ENCODE measurements around the gene ANKRD63. TPM values are rescaled to one million over a fixed set of nuclear protein-coding genes. Genes with fewer than 3 reads are reported as not detected.

ANKRD63 gene
- total RNA-seq, 2 donors from 2014 or later, result not detected

DNA sequence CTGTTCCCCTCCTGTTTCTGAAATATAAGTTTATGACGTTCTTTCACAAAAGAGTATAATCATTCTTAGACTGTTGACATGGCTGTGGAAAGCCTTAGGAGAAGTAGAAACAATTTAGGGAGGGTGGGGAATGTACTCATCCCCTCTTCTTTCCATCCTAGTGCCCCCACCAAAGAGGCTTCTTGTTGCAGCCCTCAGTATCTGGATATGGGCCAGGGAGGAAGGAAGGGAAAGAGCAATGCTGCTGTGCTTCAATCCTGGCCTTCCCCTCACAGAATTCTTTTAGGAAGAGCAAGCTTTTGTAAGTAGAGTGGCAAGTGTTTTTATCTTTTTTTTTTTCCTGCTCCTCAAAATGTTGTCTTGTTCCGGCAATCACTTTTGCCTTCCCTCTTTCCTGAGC is 42.3 kb upstream of the ANKRD63 start:
- TF ChIP-seq, protein P1, sequence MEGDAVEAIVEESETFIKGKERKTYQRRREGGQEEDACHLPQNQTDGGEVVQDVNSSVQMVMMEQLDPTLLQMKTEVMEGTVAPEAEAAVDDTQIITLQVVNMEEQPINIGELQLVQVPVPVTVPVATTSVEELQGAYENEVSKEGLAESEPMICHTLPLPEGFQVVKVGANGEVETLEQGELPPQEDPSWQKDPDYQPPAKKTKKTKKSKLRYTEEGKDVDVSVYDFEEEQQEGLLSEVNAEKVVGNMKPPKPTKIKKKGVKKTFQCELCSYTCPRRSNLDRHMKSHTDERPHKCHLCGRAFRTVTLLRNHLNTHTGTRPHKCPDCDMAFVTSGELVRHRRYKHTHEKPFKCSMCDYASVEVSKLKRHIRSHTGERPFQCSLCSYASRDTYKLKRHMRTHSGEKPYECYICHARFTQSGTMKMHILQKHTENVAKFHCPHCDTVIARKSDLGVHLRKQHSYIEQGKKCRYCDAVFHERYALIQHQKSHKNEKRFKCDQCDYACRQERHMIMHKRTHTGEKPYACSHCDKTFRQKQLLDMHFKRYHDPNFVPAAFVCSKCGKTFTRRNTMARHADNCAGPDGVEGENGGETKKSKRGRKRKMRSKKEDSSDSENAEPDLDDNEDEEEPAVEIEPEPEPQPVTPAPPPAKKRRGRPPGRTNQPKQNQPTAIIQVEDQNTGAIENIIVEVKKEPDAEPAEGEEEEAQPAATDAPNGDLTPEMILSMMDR (IDR thresholded peaks at IDR 0.05), result no peak
- Histone ChIP-seq H3K36me3 (no peaks in the 10 kb centered on the region), H3K4me3 (peak overlapping the region; percentile 87), H3K27me3 (replicated peaks; ENCODE audit: insufficient read depth) (no peaks in the 10 kb centered on the region), H3K9me3 (no peaks in the 10 kb centered on the region), H3K27ac (peak overlapping the region; percentile 78 to 86), H3K4me1 (ENCODE audit: control insufficient read depth in 1 of 2, low read depth in 2 of 2) (peaks cover 43 to 66% of the 10 kb centered on the region in 2 donors)
- no peak for DNase-seq (ENCODE audit: low spot score)
- no peak for ATAC-seq (ENCODE audit: insufficient number of reproducible peaks, low FRiP score, low read depth)

DNA sequence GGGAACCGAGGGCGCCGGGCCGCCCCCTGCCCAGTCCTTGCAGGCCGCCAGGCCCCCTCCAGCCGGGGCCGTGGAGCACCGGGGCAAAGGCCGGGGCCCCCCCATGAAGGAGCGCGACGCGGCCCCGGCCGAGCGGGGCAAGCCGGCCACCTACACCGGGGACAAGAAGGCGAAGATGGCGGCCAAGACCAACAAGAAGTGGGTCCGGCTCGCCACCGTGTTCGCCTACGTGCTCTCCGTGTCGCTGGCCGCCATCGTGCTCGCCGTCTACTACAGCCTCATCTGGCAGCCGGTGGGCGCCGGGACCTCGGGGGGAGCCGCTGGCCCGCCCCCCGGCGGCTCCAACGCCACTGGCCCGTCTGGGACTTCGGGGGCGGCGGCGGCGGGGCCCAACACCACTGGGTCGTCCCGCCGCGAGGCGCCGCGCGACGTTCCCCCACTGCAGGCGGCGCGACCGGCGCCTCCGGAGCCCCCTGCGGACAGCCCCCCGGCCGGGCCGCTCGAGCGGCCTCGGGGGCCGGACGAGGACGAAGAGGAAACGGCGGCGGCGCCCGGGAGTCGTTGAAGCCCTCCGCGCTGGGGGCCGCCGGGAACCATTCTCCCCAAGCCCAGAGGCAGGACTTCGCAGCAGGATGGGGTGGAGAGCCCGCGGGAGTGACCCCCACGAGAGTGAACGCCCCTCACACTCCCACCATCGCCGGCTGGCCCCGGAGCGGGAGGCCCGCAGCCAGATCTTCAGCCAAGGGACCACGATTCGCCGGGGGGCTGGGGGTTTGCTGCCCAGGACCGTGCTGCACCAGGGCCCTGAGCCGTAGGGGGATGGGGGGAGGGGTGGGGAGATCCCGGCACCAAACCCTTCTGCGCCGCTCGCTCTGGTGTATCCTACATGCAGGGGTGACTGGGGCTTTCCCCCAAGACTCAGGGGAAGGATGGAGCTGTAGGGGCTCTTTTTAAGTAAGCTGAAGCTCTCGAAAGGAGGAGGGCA is 41.4 kb upstream of the ANKRD63 start:
- DNase-seq (ENCODE audit: low spot score) (no peak), ATAC-seq (ENCODE audit: insufficient number of reproducible peaks, low FRiP score, low read depth) (no peak)
- no peaks in the 10 kb centered on the region for H3K36me3 ChIP-seq
- peaks cover 36 to 56% of the 10 kb centered on the region in 2 donors for H3K4me1 ChIP-seq (ENCODE audit: control insufficient read depth in 1 of 2, low read depth in 2 of 2)
- no peaks in the 10 kb centered on the region for H3K27me3 ChIP-seq (replicated peaks; ENCODE audit: insufficient read depth)
- H3K27ac ChIP-seq, result peak overlapping the region; percentile 78 to 86
- TF ChIP-seq, protein P1 (IDR thresholded peaks at IDR 0.05), result no peak
- H3K9me3 ChIP-seq, result no peaks in the 10 kb centered on the region
- H3K4me3 ChIP-seq, result peak overlapping the region; percentile 87

DNA sequence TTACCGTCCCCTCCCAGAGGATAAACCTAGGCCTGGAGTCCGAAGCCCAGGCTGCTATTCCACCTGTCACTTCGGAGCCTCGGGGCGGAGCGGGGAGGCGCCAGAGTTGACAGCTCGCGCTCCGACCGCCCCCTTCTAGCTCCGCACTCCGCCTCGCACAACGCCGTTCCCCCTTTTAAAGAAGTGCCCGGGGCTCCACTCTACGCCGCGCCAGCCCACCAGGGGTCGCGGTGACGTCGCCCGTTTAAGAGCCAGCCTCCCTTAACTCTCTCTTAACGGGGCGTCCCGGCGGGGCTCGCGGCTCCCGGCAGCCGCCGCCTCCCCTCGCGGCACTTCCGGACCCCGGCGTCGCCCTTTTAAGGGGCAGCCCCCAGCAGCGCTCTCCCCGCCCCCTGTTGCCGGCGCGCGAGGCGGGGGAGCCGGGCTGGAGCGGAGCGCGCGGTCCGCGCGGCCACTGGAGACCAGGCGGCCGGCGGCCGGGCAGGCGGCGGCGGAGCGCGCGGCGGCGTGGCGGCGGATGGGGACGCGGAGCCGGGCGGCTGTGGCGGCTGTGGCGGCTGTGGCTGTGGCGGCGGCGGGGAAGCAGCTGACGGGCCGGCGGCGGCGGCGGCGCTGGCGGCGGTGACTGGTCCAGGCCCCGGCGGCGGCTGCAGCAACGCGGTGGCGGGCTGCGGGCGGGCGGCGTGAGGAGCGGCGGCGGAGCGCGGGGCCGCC is 40.5 kb upstream of the ANKRD63 start, which contains the start of gene INAFM2:
Gene INAFM2 (plus strand): TSS at position 454 of the 714 bp plus-strand sequence. CDS start 364 bp downstream, outside the sequence.
- peak within 1 kb of the TSS; percentile 87 for H3K4me3 ChIP-seq
- DNase-seq (ENCODE audit: low spot score) (peak; percentile 72), ATAC-seq (ENCODE audit: insufficient number of reproducible peaks, low FRiP score, low read depth) (peak; percentile 61)
- no peaks in the 10 kb centered on the region for H3K36me3 ChIP-seq
- peaks cover 27 to 48% of the 10 kb centered on the region in 2 donors for H3K4me1 ChIP-seq (ENCODE audit: control insufficient read depth in 1 of 2, low read depth in 2 of 2)
- TF ChIP-seq, protein P1 (IDR thresholded peaks at IDR 0.05), result peak; percentile 81
- peak within 1 kb of the TSS; percentile 78 to 86 for H3K27ac ChIP-seq
- no peaks in the 10 kb centered on the region for H3K9me3 ChIP-seq
- no peaks in the 10 kb centered on the region for H3K27me3 ChIP-seq (replicated peaks; ENCODE audit: insufficient read depth)

DNA sequence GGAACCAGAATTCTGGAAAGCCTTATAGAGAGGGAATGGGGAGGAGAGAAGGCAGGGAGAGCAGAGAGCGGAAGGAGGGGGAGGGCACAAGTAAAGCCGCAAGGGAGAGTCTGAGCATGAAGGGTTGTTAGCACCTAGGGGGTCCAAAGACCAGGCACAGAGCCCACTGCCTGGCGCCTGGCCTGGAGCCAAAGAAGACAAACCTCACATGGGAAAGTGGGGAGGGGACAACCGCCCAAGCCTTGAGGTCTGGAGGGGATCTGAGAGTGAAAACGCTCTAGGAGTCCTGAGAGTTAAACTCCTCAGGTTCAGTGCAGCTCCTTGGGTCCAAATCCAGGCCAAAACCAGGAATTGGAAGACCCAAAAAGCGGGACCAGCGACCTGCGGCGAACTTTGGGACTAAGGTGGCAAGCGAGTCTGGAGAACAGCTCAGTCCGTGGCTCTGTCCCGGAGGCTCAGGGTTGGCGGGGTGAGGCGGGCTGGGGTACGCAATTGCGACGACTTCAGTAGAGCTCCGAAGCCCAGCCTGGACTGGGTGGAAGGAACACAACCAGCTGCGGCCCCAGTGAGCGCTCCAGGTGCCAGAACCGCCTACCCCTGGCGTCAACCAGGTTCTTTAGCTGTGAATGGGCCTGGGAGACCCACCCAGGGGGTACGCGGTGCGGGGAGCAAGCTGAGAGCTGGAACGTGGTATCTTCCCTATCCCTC is 39.8 kb upstream of the ANKRD63 start:
- H3K36me3 ChIP-seq, result no peaks in the 10 kb centered on the region
- peaks cover 20 to 41% of the 10 kb centered on the region in 2 donors for H3K4me1 ChIP-seq (ENCODE audit: control insufficient read depth in 1 of 2, low read depth in 2 of 2)
- peak; percentile 45 for ATAC-seq (ENCODE audit: insufficient number of reproducible peaks, low FRiP score, low read depth)
- TF ChIP-seq, protein P1 (IDR thresholded peaks at IDR 0.05), result no peak
- H3K27ac ChIP-seq, result peak overlapping the region; percentile 63 to 83
- no peak for DNase-seq (ENCODE audit: low spot score)
- no peaks in the 10 kb centered on the region for H3K27me3 ChIP-seq (replicated peaks; ENCODE audit: insufficient read depth)
- peak overlapping the region; percentile 62 for H3K4me3 ChIP-seq
- H3K9me3 ChIP-seq, result no peaks in the 10 kb centered on the region

Data from thoracic aorta (tissue), 2 donors.